Left ventricle myocardium inferior (tissue), 1 donor: ENCODE measurements around the gene CHRM2. TPM values are rescaled to one million over a fixed set of nuclear protein-coding genes. Genes with fewer than 3 reads are reported as not detected.

Source experiments
- DNase-seq: peaks from one replicate; pipeline ENCODE4 v3.0.0-alpha.2; 2020
- H3K27ac ChIP-seq: fragments of 200-600 bp; replicated peaks from 2 replicates; pipeline ENCODE4 v1.8.0; 2021
- H3K27me3 ChIP-seq: fragments of 200-600 bp; 2 replicates; pipeline ENCODE4 v1.8.0; 2021; ENCODE audit warnings: low read depth
- H3K36me3 ChIP-seq: fragments of 200-600 bp; 2 replicates; pipeline ENCODE4 v1.8.0; 2021
- H3K4me1 ChIP-seq: fragments of 200-600 bp; 2 replicates; pipeline ENCODE4 v1.8.0; 2021
- H3K4me3 ChIP-seq: fragments of 200-600 bp; 2 replicates; pipeline ENCODE4 v1.8.0; 2021; ENCODE audit warnings: mild to moderate bottlenecking, moderate library complexity
- H3K9me3 ChIP-seq: fragments of 200-600 bp; replicated peaks from 2 replicates; pipeline ENCODE4 v1.8.0; 2021
- CTCF ChIP-seq: fragments of 200-600 bp; IDR thresholded peaks from 2 replicates; pipeline ENCODE4 v1.8.0; 2021; ENCODE audit warnings: antibody characterized with exemption, mild to moderate bottlenecking, borderline replicate concordance
- intact Hi-C: fragments of 100-400 bp; cut with micrococcal nuclease; formaldehyde crosslinking; loops from one replicate; pipeline ENCODE4 v1.11.0; 2022
- total RNA-seq: library from RNA; stranded (reverse); fragmentation: NEBNext Ultra II Directional; extraction: Animal tissue kit (Norgen Biotek cat#: 25700); gene quantifications from one replicate; pipeline ENCODE4 v1.2.1, GENCODE V29; 2021
- donor health status: DM: no; HTN: yes; CAD: no; lungs with severe emphysema.

CHRM2 gene
- total RNA-seq, 1 donor from 2014 or later, result 76.2 TPM

- no peak for TF ChIP-seq CTCF
- no peak for DNase-seq
- H3K4me3 ChIP-seq, result no peak overlapping the region
- H3K9me3 ChIP-seq, result no peaks in the 10 kb centered on the region
- no peak overlapping the region for H3K27ac ChIP-seq
- H3K4me1 ChIP-seq, result no peaks in the 10 kb centered on the region
- intact Hi-C loops, result no loop called here
- no peaks in the 10 kb centered on the region for H3K36me3 ChIP-seq
- H3K27me3 ChIP-seq, result no peaks in the 10 kb centered on the region
Measured at GRCh38 chr7:137032436-137032835, 164.0 kb downstream of the CHRM2 start.

GRCh38 chr7:137036768-137037167, 168.3 kb downstream of the CHRM2 start:
- no peak for TF ChIP-seq CTCF
- intact Hi-C loops, result no loop called here
- Histone ChIP-seq H3K4me1 (no peaks in the 10 kb centered on the region), H3K27me3 (no peaks in the 10 kb centered on the region), H3K36me3 (no peaks in the 10 kb centered on the region), H3K4me3 (no peak overlapping the region), H3K9me3 (no peaks in the 10 kb centered on the region), H3K27ac (no peak overlapping the region)
- no peak for DNase-seq

GRCh38 chr7:137038706-137039105, 170.3 kb downstream of the CHRM2 start:
- no peak for DNase-seq
- H3K27me3 ChIP-seq, result no peaks in the 10 kb centered on the region
- no peak overlapping the region for H3K4me3 ChIP-seq
- H3K9me3 ChIP-seq, result no peaks in the 10 kb centered on the region
- intact Hi-C loops, result no loop called here
- no peaks in the 10 kb centered on the region for H3K36me3 ChIP-seq
- no peak overlapping the region for H3K27ac ChIP-seq
- H3K4me1 ChIP-seq, result no peaks in the 10 kb centered on the region
- TF ChIP-seq CTCF, result no peak

- no peak overlapping the region for H3K27ac ChIP-seq
Measured at GRCh38 chr7:137040745-137041144, 172.3 kb downstream of the CHRM2 start.

GRCh38 chr7:137045573-137045972, 177.1 kb downstream of the CHRM2 start:
- H3K36me3 ChIP-seq, result no peaks in the 10 kb centered on the region
- no peaks in the 10 kb centered on the region for H3K27me3 ChIP-seq
- peaks cover 9% of the 10 kb centered on the region for H3K9me3 ChIP-seq
- intact Hi-C loops, result no loop called here
- no peak for TF ChIP-seq CTCF
- no peak for DNase-seq
- no peak overlapping the region for H3K4me3 ChIP-seq
- H3K4me1 ChIP-seq, result no peaks in the 10 kb centered on the region
- no peak overlapping the region for H3K27ac ChIP-seq

More at GRCh38 chr7:137040745-137041144, 172.3 kb downstream of the CHRM2 start:
- no peak for TF ChIP-seq CTCF
- Histone ChIP-seq H3K9me3 (peaks cover 9% of the 10 kb centered on the region), H3K36me3 (no peaks in the 10 kb centered on the region), H3K4me1 (no peaks in the 10 kb centered on the region), H3K27me3 (no peaks in the 10 kb centered on the region), H3K4me3 (no peak overlapping the region)
- no peak for DNase-seq
- intact Hi-C loops, result no loop called here
